Cardiac septum (tissue), 1 donor: ENCODE results near the gene VSTM2L. TPM values are rescaled to one million over a fixed set of nuclear protein-coding genes. Genes with fewer than 3 reads are reported as not detected.
A peak's percentile ranks its signal among the peaks of the same experiment; 100 is the strongest.

Experiments
- DNase-seq: peaks from one replicate; pipeline ENCODE4 v3.0.0-alpha.2; 2020; ENCODE audit warnings: low spot score
- intact Hi-C: fragments of 100-400 bp; cut with DNase I; formaldehyde crosslinking; loops from one replicate; pipeline ENCODE4 v1.14.0; 2022
- total RNA-seq: library from RNA; stranded (reverse); fragmentation: NEBNext Ultra II Directional; extraction: Animal tissue kit (Norgen Biotek cat#: 25700); gene quantifications from one replicate; pipeline ENCODE4 v1.2.1, GENCODE V29; 2021
- donor health status: DM: no; HTN: no; CAD: no.

The VSTM2L gene
- total RNA-seq, 1 donor from 2014 or later, result 11.1 TPM

- intact Hi-C loops, result no loop called here
- no peak for DNase-seq
These were observed 24.8 kb upstream of the VSTM2L start for GRCh38 chr20:37877832-37878772.

DNA sequence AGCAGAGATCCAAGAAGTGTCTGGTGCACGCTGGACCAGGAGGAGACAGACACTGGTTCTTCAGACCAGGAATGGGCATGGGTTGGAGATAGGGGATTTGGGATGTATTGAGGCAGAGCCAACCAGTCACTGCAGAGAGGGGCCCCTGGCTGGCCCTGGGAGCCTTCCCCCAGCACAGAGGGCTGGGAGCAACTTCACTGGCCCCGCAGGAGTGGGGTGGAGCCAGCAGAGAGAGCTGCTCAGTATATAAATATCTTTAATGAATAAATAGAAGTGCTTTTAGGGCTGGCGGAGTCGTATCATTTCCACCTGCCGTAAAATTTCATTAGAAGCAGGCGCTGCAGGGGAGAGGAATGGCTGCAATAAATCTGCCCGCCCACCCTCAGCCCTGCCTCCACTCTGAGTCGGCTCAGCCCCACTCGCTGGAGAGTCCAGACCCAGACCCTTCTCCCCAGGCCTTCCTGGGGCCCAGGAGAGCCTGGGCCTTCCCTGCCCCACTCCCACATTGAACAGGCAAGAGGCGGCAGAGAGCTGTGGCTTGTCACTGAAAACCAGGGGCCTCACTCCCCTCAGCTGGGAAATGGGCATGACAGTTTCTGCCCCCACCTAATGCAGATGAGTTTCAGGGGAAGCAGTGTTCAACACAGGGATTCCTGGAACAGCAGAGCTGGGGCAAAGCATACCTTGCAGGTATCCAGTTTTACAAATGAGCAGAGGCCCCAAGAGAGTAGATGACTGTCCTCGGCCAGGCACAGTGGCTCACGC is 23.9 kb upstream of the VSTM2L start:
- no peak for DNase-seq
- intact Hi-C loops, result no loop called here

GRCh38 chr20:37879843-37880242 is 23.1 kb upstream of the VSTM2L start:
- no peak for DNase-seq
- intact Hi-C loops, result loop anchor here (5.0 kb wide), 1 partner anchor 112 kb away; no protein-coding TSS in a partner anchor

DNA sequence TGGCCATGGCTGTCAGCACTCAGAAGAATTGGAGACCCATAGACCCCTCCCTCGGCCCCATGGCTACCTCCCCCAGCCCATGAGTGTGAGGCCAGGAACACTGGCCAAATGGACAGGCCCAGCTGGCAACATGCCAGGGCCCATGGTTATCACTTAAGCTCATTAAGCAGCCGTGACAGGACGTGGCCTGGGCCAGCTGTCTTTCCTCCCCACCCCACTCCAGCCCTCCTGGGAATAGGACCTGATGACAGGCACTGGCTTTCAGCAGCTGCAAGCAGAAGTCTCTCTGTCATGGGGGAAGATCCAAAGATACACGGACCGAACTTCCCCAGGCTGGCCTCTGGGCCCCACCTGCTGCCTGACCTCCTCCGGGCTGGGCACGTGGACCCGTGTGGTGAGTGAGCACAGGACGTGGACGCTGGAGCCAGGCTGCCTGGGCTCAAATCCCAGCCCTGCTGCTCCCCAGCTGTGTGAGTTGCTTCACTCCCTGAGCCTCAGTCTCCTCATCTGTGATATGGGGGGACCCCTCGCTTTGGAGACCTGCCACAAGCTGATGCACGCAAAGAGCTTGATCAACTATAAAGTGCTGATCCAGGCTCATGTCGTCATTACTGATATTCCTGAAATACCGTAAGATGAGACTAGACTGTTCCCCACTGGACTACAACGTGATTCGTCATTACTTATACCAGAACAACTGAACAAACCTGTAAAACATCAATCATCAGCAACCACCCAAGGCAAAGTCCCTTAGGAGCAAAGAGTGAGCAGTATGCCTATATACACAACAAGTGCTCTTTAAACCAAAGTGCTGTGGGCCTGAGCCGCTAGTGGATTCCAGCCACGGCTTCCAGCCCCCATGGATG is 22.0 kb upstream of the VSTM2L start:
- peak; percentile 82 for DNase-seq
- intact Hi-C loops, result loop anchor here (5.0 kb wide), 1 partner anchor 111 kb away; no protein-coding TSS in a partner anchor

DNA sequence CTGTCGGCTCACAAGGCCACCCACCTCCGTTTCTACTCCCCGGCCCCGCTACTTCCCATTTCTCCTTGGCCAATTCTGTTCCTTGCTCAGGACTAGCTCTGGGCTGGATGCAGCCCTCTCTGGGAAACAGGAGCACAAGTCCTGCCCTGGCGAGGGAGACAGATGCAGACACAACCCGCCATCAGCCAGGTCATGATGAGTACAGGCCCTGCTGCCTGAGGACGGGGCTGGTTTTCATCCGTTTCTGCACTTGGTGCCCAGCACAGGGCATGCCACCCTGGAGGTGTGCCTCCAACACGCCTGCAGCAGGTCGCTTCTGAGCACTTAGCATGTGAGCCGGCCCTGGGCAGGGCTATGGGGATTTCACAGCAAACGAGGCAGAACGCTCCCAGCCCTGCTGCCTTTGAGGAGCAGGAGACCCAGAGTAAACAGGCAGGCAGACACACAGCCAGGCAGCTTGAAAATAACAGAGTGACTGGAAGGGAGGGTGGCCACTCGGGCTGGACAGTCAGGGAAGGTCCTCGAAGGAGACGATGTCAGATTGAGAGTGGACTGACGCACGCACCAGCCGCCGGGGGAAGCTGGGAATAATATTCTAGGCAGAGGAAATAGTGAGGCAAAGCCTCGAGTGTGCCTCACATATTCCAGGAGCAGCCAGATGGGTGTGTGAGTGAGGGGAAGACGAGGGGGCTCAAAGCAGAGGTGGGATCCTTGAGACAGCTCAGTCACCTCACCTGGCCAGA is 21.2 kb upstream of the VSTM2L start:
- no peak for DNase-seq
- intact Hi-C loops, result loop anchor here (5.0 kb wide), 1 partner anchor 111 kb away; no protein-coding TSS in a partner anchor

GRCh38 chr20:37882961-37883712 is 19.8 kb upstream of the VSTM2L start:
- intact Hi-C loops, result loop anchor here (5.0 kb wide), 1 partner anchor 109 kb away; no protein-coding TSS in a partner anchor
- DNase-seq, result no peak

DNA sequence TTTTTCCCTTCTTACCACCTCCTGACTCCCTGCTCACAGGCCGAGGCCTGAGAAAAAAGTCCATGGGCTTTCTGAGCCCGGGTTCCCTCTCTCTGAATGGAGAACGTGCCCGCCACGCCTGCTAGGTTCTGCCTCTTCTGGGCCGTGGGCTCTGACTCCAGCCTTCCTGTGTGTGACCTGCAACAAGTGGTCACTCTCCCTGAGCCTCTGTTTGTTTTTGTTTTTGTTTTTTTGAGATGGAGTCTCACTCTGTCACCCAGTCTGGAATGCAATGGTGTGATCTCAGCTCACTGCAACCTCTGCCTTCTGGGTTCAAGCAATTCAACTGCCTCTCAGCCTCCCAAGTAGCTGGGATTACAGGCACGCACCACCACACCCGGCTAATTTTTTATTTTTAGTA is 17.9 kb upstream of the VSTM2L start:
- no peak for DNase-seq
- intact Hi-C loops, result no loop called here

GRCh38 chr20:37885593-37886503 is 17.1 kb upstream of the VSTM2L start:
- intact Hi-C loops, result no loop called here

GRCh38 chr20:37886851-37887297 is 16.1 kb upstream of the VSTM2L start:
- peak; percentile 82 for DNase-seq
- intact Hi-C loops, result no loop called here

More at GRCh38 chr20:37885593-37886503, 17.1 kb upstream of the VSTM2L start:
- no peak for DNase-seq

DNA sequence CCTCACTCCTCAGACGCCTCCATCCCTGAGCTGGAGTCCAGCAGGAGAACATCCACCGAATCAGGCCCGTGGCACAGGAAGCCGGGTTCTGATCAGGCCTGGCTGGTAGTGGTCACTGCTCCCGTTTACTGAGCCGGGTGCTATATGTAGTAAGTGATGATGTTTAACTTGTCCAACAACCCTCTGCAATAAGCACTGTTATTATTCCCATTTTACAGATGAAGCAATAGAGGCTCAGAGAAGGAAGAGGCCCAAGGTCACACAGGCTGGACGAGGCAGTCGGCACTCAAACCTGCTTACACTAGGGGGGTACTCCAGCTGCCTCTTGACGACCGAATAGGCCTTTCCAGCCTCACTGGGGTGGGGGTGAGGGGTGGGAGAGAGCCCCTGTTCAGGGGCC is 14.3 kb upstream of the VSTM2L start:
- DNase-seq, result no peak
- intact Hi-C loops, result no loop called here

GRCh38 chr20:37890108-37890507 is 12.8 kb upstream of the VSTM2L start:
- intact Hi-C loops, result no loop called here
- DNase-seq, result no peak

GRCh38 chr20:37890643-37891042 is 12.3 kb upstream of the VSTM2L start:
- no peak for DNase-seq
- intact Hi-C loops, result no loop called here

- intact Hi-C loops, result no loop called here
- DNase-seq, result no peak
These were observed 10.9 kb upstream of the VSTM2L start for GRCh38 chr20:37892001-37892400.

DNA sequence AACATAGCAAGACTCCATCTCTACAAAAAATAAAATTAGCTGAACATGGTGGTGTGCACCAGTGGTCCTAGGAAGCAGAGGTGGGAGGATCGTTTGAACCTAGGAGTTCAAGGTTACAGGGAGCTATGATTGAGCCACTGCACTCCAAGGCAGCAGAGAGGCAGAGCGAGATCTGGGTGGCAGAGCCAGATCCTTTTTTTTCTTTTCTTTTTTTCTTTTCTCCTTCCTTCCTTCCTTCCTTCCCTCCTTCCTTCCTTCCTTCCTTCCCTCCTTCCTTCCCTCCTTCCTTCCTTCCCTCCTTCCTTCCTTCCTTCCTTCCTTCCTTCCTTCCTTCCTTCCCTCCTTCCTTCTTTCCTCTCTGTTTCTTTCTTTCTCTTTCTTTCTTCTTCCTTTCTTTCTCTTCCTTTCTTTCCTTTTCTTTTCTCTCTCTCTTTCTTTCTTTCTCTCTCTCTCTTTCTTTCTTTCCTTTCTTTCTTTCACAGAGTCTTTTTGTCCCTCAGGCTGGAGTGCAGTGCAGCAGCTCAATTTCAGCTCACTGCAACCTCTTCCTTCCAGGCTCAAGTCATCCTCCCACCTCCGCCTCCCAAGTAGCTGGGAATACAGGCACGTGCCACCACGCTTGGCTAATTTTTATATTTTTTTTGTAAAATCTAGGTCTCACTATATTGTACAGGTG is 9.2 kb upstream of the VSTM2L start:
- DNase-seq, result no peak
- intact Hi-C loops, result no loop called here

GRCh38 chr20:37894454-37894853 is 8.5 kb upstream of the VSTM2L start:
- intact Hi-C loops, result no loop called here
- no peak for DNase-seq

DNA sequence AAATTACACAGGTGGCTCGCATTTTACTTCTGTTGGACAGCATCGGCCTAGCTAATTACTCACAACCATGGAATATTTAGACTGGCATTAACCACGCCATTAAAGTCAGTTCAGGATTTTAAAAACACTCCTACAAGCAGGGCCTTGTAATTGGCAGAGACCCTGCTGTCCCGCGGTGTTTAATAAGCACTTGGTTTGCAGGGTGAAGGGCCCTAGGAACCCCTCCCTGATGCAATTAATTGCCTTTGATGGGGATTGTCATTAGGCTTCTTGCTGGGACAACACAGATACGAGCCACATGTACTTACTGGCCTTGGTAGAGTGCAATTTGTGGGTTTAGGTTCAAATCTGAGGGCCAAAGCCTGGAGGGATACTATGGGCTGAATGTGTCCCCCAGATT is 7.8 kb upstream of the VSTM2L start:
- intact Hi-C loops, result loop anchor here (5.0 kb wide), 1 partner anchor 138 kb away; no protein-coding TSS in a partner anchor
- DNase-seq, result no peak
